GM19452 (cell line): Measurements from ENCODE around the gene ADIRF.
"Not testable (repeated sequence)": the region's sequence is repeated elsewhere in the genome, so short reads cannot be mapped to it uniquely, and the experiment has no call there.

Experiments used
- ATAC-seq: cut with Tn5 transposase; IDR thresholded peaks from one replicate; pipeline ENCODE4 v1.9.1; 2021; ENCODE audit not compliant: unreplicated experiment

ADIRF gene

GRCh38 chr10:86968271-86968993 is at the start of gene ADIRF:
TSS of gene ADIRF (plus strand) at chr10:86968482. CDS start at chr10:86968545, 63 bp downstream.
- no peak for ATAC-seq

- no peak for ATAC-seq
Observed at GRCh38 chr10:86922553-86922961, 45.7 kb upstream of the ADIRF start.

GRCh38 chr10:86929468-86930380 is 38.6 kb upstream of the ADIRF start:
- ATAC-seq = no peak

- ATAC-seq = no peak
Observed at GRCh38 chr10:86931872-86932271, 36.4 kb upstream of the ADIRF start.

- ATAC-seq = no peak
Observed at GRCh38 chr10:86932674-86933073, 35.6 kb upstream of the ADIRF start.

- not testable (repeated sequence) for ATAC-seq
Observed at GRCh38 chr10:86934162-86934711, 34.0 kb upstream of the ADIRF start.

- no peak for ATAC-seq
Observed at GRCh38 chr10:86936661-86937501, 31.4 kb upstream of the ADIRF start.

- no peak for ATAC-seq
Observed at GRCh38 chr10:86937502-86938154, 30.7 kb upstream of the ADIRF start.

GRCh38 chr10:86938260-86938659 is 30.0 kb upstream of the ADIRF start:
- ATAC-seq = no peak

GRCh38 chr10:86940076-86940475 is 28.2 kb upstream of the ADIRF start:
- ATAC-seq = not testable (repeated sequence)

GRCh38 chr10:86940677-86941076 is 27.6 kb upstream of the ADIRF start:
- no peak for ATAC-seq

- no peak for ATAC-seq
Observed at GRCh38 chr10:86941426-86941825, 26.9 kb upstream of the ADIRF start.

- no peak for ATAC-seq
Observed at GRCh38 chr10:86941991-86942421, 26.3 kb upstream of the ADIRF start.

- no peak for ATAC-seq
Observed at GRCh38 chr10:86942441-86943315, 25.6 kb upstream of the ADIRF start.

GRCh38 chr10:86943316-86944030 is 24.8 kb upstream of the ADIRF start:
- no peak for ATAC-seq

GRCh38 chr10:86944031-86944419 is 24.3 kb upstream of the ADIRF start:
- no peak for ATAC-seq

GRCh38 chr10:86944471-86944870 is 23.8 kb upstream of the ADIRF start:
- no peak for ATAC-seq

GRCh38 chr10:86944907-86945306 is 23.4 kb upstream of the ADIRF start:
- ATAC-seq = no peak
